K562 (cell line): ENCODE measurements around the gene DOK1. TPM values are rescaled to one million over a fixed set of nuclear protein-coding genes. Genes with fewer than 3 reads are reported as not detected.

Experiments
- CBX3 ChIP-seq, 2 experiments: IDR thresholded peaks; 1 replicate in 1 of 2; 2 replicates in 1 of 2; pipeline ENCODE4 v1.6.1; 2012; ENCODE audit warnings: inconsistent platforms in 2 of 2, low read length in 2 of 2, borderline replicate concordance in 1 of 2, control low read depth in 1 of 2
- CTCF ChIP-seq, 3 experiments: IDR thresholded peaks in 2 of 3; conservative IDR thresholded peaks in 1 of 3; 2 replicates each; pipeline ENCODE4 v1.5.1; 2011 to 2012; ENCODE audit warnings: low read length in 3 of 3, mild to moderate bottlenecking in 3 of 3, control low read depth in 2 of 3, improper control_type of control experiment in 1 of 3, inconsistent platforms in 1 of 3, low read depth in 1 of 3, mixed read lengths in 1 of 3, moderate library complexity in 1 of 3; ENCODE audit not compliant: insufficient read depth in 2 of 3
- FOXJ3 ChIP-seq: sonication (generic); formaldehyde crosslinking; IDR thresholded peaks from 2 replicates; pipeline ENCODE4 v1.4.0; 2020; ENCODE audit warnings: mild to moderate bottlenecking, missing genetic modification reagents
- GMEB1 ChIP-seq: fragments of 250-450 bp; sonication (Bioruptor Pico); IDR thresholded peaks from 2 replicates; pipeline ENCODE4 v1.4.0; 2020; ENCODE audit warnings: mild to moderate bottlenecking
- JUNB ChIP-seq: fragments of 450-650 bp; formaldehyde crosslinking; conservative IDR thresholded peaks from 2 replicates; pipeline ENCODE4 v1.4.0; 2020; ENCODE audit warnings: mild to moderate bottlenecking
- JUND ChIP-seq, 2 experiments: IDR thresholded peaks; 2 replicates in 1 of 2; 3 replicates in 1 of 2; pipeline ENCODE4 v1.6.1; 2011; ENCODE audit warnings: borderline replicate concordance in 2 of 2, low read depth in 2 of 2, low read length in 2 of 2, improper control_type of control experiment in 1 of 2, missing biosample characterization in 1 of 2, missing genetic modification characterization in 1 of 2, missing genetic modification reagents in 1 of 2
- MXI1 ChIP-seq: IDR thresholded peaks from 2 replicates; pipeline ENCODE4 v1.6.1; 2011; ENCODE audit warnings: low read depth, mild to moderate bottlenecking, improper control_type of control experiment, low read length
- NBN ChIP-seq: fragments of 450-650 bp; IDR thresholded peaks from 2 replicates; pipeline ENCODE4 v1.6.1; 2016; ENCODE audit warnings: low read depth, mild to moderate bottlenecking
- NRF1 ChIP-seq, 2 experiments: fragments of 450-650 bp; IDR thresholded peaks in 1 of 2; conservative IDR thresholded peaks in 1 of 2; 2 replicates each; pipeline ENCODE4 v1.6.1; 2014; ENCODE audit warnings: mild to moderate bottlenecking in 2 of 2
- PHB2 ChIP-seq: fragments of 450-650 bp; IDR thresholded peaks from 2 replicates; pipeline ENCODE4 v1.6.1; 2017; ENCODE audit warnings: low read depth
- POLR2G ChIP-seq: fragments of 200-400 bp; formaldehyde crosslinking; IDR thresholded peaks from 2 replicates; pipeline ENCODE4 v1.6.1; 2017; ENCODE audit warnings: low read depth, mild to moderate bottlenecking, antibody characterized with exemption, low read length, moderate library complexity
- RBBP5 ChIP-seq: fragments of 200-600 bp; sonication (generic); IDR thresholded peaks from 2 replicates; pipeline ENCODE4 v1.6.1; 2012; ENCODE audit warnings: borderline replicate concordance, mild to moderate bottlenecking, low read length, control low read depth, inconsistent platforms; ENCODE audit not compliant: insufficient read depth, poor library complexity, severe bottlenecking
- RNF2 ChIP-seq: sonication (generic); IDR thresholded peaks from 2 replicates; pipeline ENCODE4 v1.6.1; 2016
- TCF7 ChIP-seq: sonication (generic); IDR thresholded peaks from 2 replicates; pipeline ENCODE4 v1.6.1; 2016; ENCODE audit warnings: antibody characterized with exemption, borderline replicate concordance
- TRIM24 ChIP-seq, 2 experiments: fragments of 450-650 bp; IDR thresholded peaks; 2 replicates each; pipeline ENCODE4 v1.6.1; 2016
- ZBTB11 ChIP-seq, 3 experiments: fragments of 200-800 bp in 1 of 3; fragments of 250-450 bp in 1 of 3; fragments of 450-650 bp in 1 of 3; sonication (Bioruptor Pico) in 1 of 3; sonication (Bioruptor generic) in 1 of 3; formaldehyde crosslinking in 1 of 3; IDR thresholded peaks; 2 replicates each; pipeline versions ENCODE4 v1.6.1 to v1.8.0; 2016 to 2022; ENCODE audit warnings: mild to moderate bottlenecking in 2 of 3, missing genetic modification characterization in 2 of 3, missing compliant biosample characterization in 1 of 3, moderate library complexity in 1 of 3
- ZBTB7A ChIP-seq: IDR thresholded peaks from 2 replicates; pipeline ENCODE4 v1.6.1; 2011; ENCODE audit warnings: low read depth, mild to moderate bottlenecking, low read length, moderate library complexity, borderline replicate concordance; ENCODE audit not compliant: control insufficient read depth
- ZNF699 ChIP-seq: fragments of 250-450 bp; sonication (Bioruptor Pico); IDR thresholded peaks from 2 replicates; pipeline ENCODE4 v1.8.0; 2021; ENCODE audit warnings: mild to moderate bottlenecking, moderate library complexity; ENCODE audit not compliant: insufficient replicate concordance
- polyA plus RNA-seq, 8 experiments: library from polyadenylated mRNA; depleted of rRNA in 4 of 8; stranded (reverse) in 5 of 8; unstranded in 3 of 8; fragments of >200 nt; fragmentation: Nextera tagmentation in 2 of 8; fragmentation: Illumina TruSeq in 1 of 8; extraction: Ambion mirVana in 2 of 8; extraction: Trizol in 1 of 8; gene quantifications; 2 replicates each; pipeline versions ENCODE4 v1.2.1 to v1.2.3, GENCODE V29; 2011 to 2014; ENCODE audit warnings: inconsistent platforms in 1 of 8, missing spikeins in 1 of 8
- total RNA-seq, 7 experiments: library from RNA; depleted of rRNA in 6 of 7; stranded (reverse); fragments of >200 nt in 6 of 7; fragmentation: Illumina TruSeq in 2 of 7; extraction: Trizol in 2 of 7; gene quantifications; 2 replicates each; pipeline versions ENCODE4 v1.2.1 to v1.2.3, GENCODE V29; 2011 to 2021; ENCODE audit warnings: low replicate concordance in 1 of 7

The DOK1 gene
- total and polyA plus RNA-seq, 9 of the 15 experiments (the other 6 are each of a cell fraction or from before 2014, with no cell fraction given), result 0.59 to 36.4 (median 16.1) TPM

- TF ChIP-seq JUNB (CRISPR knock-in tag), result no peak
- peak; percentile 99 for TF ChIP-seq ZBTB7A
- TF ChIP-seq RBBP5, result peak; percentile 96
- no peak for TF ChIP-seq FOXJ3 (CRISPR knock-in tag)
- peak; percentile 95 for TF ChIP-seq POLR2G
- 0 out of 2 replicates have a peak, but pooled peaks have one; percentile 36 for TF ChIP-seq PHB2
- no peak for TF ChIP-seq CTCF (IDR thresholded peaks at IDR 0.05 in 2 of 3, conservative IDR thresholded peaks at IDR 0.05 in 1 of 3; ENCODE audit: insufficient read depth in 2 of 3, low read depth in 1 of 3, low read length in 3 of 3)
- peak in 2 of 3 experiments; percentile 75 to 97; a peak in 5 of 6 replicates for TF ChIP-seq ZBTB11 (CRISPR knock-in tag; IDR thresholded peaks at IDR 0.05)
- peak; percentile 76 to 80 for TF ChIP-seq NRF1 (conservative IDR thresholded peaks at IDR 0.05 in 1 of 2, IDR thresholded peaks at IDR 0.05 in 1 of 2)
- TF ChIP-seq TCF7, result peak; percentile 82; the same call in 1 of the 2 replicates
- TF ChIP-seq CBX3 (IDR thresholded peaks at IDR 0.05; ENCODE audit: borderline replicate concordance in 1 of 2, low read length in 2 of 2), result no peak; a peak in 1 of 3 replicates
- TF ChIP-seq RNF2, result peak; percentile 48; the same call in 1 of the 2 replicates
- no peak for TF ChIP-seq NBN
- peak; percentile 61; the same call in 1 of the 2 replicates for TF ChIP-seq MXI1
- 0 out of 4 replicates have a peak, but pooled peaks of 1 of the 2 experiments have one; percentile 23 for TF ChIP-seq TRIM24 (IDR thresholded peaks at IDR 0.05)
- peak; percentile 71 for TF ChIP-seq JUND (IDR thresholded peaks at IDR 0.05; ENCODE audit: borderline replicate concordance, low read depth, low read length)
- no peak; the same call in 2 of the 3 replicates for TF ChIP-seq JUND (tag; IDR thresholded peaks at IDR 0.05; ENCODE audit: borderline replicate concordance, low read depth, low read length)
- TF ChIP-seq ZNF699, result no peak
- peak; percentile 72 for TF ChIP-seq GMEB1 (CRISPR knock-in tag)
These were observed 24.9 kb upstream of the DOK1 start, which contains the start of the genes AUP1 and HTRA2 (continued) for GRCh38 chr2:74529357-74530238.
